ENCODE results near the gene AKNAD1.
"Not testable (repeated sequence)": the region's sequence is repeated elsewhere in the genome, so short reads cannot be mapped to it uniquely, and the experiment has no call there.

The AKNAD1 gene, protein sequence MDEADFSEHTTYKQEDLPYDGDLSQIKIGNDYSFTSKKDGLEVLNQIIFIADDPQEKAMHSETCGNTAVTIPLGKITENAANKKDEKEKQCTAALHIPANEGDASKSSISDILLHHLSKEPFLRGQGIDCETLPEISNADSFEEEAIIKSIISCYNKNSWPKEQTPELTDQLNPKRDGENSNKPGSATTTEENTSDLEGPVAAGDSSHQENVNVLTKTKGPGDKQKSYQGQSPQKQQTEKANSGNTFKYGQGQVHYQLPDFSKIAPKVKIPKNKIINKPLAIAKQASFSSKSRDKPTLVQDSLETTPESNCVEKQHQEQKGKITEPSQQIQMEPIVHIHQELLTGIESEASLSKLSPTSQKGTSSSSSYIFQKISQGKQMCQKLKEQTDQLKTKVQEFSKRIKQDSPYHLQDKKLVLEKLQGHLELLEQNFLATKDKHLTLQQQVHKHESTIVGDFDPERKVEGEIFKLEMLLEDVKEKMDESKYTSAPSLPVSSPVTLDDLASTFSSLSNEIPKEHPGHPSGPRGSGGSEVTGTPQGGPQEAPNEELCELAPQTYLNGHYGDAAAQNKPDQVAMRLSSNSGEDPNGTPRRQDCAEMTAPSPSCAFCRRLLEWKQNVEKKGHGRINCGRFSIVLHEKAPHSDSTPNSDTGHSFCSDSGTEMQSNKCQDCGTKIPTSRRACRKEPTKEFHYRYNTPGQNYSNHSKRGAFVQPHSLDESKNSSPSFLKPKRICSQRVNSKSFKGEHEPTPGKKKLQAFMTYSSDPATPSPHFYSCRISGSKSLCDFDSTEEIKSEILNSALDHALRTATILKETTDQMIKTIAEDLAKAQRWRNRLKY

DNA sequence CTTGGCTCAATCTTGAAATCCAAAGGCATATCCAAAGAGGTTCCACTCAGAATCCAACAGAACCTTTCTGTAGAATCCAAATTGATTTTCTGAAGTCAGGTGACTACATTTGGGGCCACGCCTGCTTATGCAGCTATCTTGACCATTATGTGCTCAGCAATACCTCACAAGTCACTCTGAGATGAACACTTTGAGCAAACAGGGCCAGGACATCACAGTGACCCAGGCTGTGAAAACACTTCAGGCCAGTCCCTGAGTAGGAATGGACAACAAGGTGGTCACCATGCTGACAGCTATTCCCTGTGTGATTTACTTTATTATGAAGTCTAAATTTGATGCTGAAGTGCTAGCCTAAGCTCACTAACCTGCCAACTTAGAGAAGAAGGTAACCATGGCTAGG is at the start of gene AKNAD1:
Gene AKNAD1 (minus strand): TSS at position 101 of the 400 bp plus-strand sequence. CDS start 4,430 bp downstream, outside the sequence.
- Histone ChIP-seq H3K36me3 (ENCODE audit: control insufficient read depth, low read depth, low read length) (no peaks in the 10 kb centered on the region), H3K4me1 (ENCODE audit: control insufficient read depth, low read depth, low read length) (peaks cover 4% of the 10 kb centered on the region), H3K9ac (ENCODE audit: low read length) (no peak within 1 kb of the TSS), H3K27ac (ENCODE audit: low read length) (no peak within 1 kb of the TSS), H3K9me3 (ENCODE audit: control insufficient read depth, low read depth, low read length) (no peaks in the 10 kb centered on the region), H3K4me3 (ENCODE audit: low read length) (no peak within 1 kb of the TSS), H3K27me3 (ENCODE audit: control insufficient read depth, insufficient read depth, low read length) (no peaks in the 10 kb centered on the region)

DNA sequence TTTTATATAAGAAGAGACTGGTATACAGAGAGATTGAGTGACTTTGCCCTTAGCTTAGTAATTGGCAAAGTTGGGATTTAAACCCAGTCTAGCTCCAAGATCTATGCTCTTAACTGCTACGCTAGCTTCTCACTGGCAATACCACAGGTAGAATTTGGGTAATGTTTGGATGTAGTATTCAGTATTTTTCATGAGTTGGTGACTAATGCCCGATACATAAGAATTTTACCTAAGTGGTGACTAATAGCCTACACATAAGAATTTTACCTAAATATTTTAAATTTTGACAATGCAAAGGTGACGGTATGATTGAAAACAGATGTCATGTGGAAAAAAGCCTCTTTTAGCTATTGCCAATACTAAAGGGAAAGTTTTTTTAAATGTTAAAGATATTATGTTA is 44.2 kb upstream of the AKNAD1 start:
- Histone ChIP-seq H3K9ac (ENCODE audit: low read length) (no peak overlapping the region), H3K36me3 (ENCODE audit: control insufficient read depth, low read depth, low read length) (peaks cover 3% of the 10 kb centered on the region), H3K27ac (ENCODE audit: low read length) (no peak overlapping the region), H3K9me3 (ENCODE audit: control insufficient read depth, low read depth, low read length) (no peaks in the 10 kb centered on the region), H3K27me3 (ENCODE audit: control insufficient read depth, insufficient read depth, low read length) (no peaks in the 10 kb centered on the region), H3K4me1 (ENCODE audit: control insufficient read depth, low read depth, low read length) (peaks cover 4% of the 10 kb centered on the region), H3K4me3 (ENCODE audit: low read length) (no peak overlapping the region)

DNA sequence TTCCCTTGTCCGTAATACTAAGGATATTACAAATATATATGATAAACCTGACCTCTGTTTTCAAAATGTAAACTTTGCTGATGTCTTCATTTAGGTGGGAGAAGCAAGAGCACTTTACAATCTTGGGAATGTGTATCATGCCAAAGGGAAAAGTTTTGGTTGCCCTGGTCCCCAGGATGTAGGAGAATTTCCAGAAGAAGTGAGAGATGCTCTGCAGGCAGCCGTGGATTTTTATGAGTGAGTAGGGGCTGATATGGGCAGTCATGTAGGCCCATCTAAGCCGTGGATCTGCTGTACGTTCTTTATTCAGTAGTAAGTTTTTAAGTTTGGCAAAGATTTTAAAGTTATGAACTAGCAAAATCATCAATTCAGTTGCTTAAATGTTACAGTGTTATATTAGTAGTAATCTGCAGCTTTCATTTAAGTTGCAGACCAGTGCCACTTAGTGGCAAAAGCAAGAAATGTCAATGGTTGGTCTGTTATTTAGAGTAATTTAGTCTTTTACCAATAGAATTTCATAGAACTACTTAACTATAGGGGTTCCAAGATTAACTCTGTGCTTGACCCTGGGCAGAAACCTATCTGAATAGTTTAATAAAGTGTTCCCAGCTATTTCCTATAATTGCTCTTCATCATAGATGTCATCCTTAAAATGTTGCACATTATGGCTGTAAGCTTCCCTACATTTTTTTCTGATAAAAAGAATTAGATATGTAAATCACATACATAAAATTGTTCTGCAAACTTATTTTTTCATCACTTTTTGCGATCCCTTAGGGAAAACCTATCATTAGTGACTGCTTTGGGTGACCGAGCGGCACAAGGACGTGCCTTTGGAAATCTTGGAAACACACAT is 41.2 kb upstream of the AKNAD1 start:
- Histone ChIP-seq H3K4me3 (ENCODE audit: low read length) (no peak overlapping the region), H3K9ac (ENCODE audit: low read length) (no peak overlapping the region), H3K27ac (ENCODE audit: low read length) (no peak overlapping the region), H3K36me3 (ENCODE audit: control insufficient read depth, low read depth, low read length) (peaks cover 3% of the 10 kb centered on the region), H3K27me3 (ENCODE audit: control insufficient read depth, insufficient read depth, low read length) (no peaks in the 10 kb centered on the region), H3K4me1 (ENCODE audit: control insufficient read depth, low read depth, low read length) (peaks cover 4% of the 10 kb centered on the region), H3K9me3 (ENCODE audit: control insufficient read depth, low read depth, low read length) (no peaks in the 10 kb centered on the region)

DNA sequence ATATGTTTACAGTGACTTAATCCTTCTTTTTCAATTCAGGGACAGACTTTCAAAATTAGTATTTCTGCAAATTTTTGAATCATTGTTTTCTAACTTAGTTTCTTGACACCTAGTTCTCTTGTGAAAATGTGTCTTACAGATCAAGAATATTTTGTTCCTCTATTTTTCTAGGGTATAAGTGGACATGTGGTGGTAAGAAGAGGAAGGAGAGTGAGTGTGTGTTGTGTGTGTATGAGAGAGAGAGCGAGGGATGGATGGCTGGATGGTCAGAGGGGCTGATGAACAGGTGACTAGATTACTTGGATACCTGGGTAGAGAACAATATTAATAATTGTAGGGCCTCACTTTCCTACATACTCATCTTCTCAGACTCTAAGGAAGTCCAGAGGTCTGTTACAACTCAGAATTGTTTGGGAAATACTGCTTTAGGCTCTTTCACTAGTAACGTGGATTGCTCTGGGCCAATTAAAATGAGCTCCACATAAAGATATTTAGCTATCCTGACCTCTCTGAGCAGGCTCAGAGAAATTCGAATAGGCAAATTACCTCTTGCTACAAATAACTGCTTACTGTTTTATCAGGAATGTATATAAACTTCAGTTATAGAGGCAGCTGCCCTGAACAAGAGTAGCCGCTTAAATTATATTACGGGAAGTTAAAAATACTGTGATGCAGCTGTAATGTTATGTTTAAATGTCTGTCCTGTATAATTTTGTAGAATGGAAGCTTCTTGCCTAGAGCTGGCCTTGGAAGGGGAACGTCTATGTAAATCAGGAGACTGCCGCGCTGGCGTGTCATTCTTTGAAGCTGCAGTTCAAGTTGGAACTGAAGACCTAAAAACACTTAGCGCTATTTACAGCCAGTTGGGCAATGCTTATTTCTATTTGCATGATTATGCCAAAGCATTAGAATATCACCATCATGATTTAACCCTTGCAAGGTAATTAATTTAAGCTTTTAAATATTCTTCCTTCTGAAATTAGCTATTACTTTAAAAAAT is 39.6 kb upstream of the AKNAD1 start:
- Histone ChIP-seq H3K36me3 (ENCODE audit: control insufficient read depth, low read depth, low read length) (peaks cover 3% of the 10 kb centered on the region), H3K9ac (ENCODE audit: low read length) (no peak overlapping the region), H3K9me3 (ENCODE audit: control insufficient read depth, low read depth, low read length) (no peaks in the 10 kb centered on the region), H3K27me3 (ENCODE audit: control insufficient read depth, insufficient read depth, low read length) (no peaks in the 10 kb centered on the region), H3K4me1 (ENCODE audit: control insufficient read depth, low read depth, low read length) (peaks cover 4% of the 10 kb centered on the region), H3K4me3 (ENCODE audit: low read length) (no peak overlapping the region), H3K27ac (ENCODE audit: low read length) (no peak overlapping the region)

DNA sequence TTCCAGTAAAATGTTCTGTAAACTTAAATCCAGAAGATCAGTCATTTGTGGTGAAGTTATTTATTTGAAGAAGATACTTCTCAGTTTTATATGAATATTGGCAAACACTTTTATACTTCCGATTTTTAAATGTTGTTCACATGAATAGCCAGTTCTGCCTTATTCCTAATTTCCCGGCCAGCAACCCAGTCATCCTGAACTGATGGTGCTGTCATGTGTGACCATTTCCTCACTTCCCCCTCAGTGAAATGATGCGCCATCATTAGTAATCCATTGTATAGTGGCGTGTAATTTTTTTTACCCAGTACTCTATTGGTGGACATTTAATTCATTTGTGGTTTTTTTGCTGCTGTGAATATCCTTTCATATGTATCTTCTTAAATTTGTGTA is 36.2 kb upstream of the AKNAD1 start:
- no peaks in the 10 kb centered on the region for H3K36me3 ChIP-seq (ENCODE audit: control insufficient read depth, low read depth, low read length)
- no peak overlapping the region for H3K27ac ChIP-seq (ENCODE audit: low read length)
- H3K9me3 ChIP-seq (ENCODE audit: control insufficient read depth, low read depth, low read length) = no peaks in the 10 kb centered on the region
- peaks cover 10% of the 10 kb centered on the region for H3K4me1 ChIP-seq (ENCODE audit: control insufficient read depth, low read depth, low read length)
- H3K9ac ChIP-seq (ENCODE audit: low read length) = no peak overlapping the region
- H3K4me3 ChIP-seq (ENCODE audit: low read length) = no peak overlapping the region
- H3K27me3 ChIP-seq (ENCODE audit: control insufficient read depth, insufficient read depth, low read length) = no peaks in the 10 kb centered on the region

DNA sequence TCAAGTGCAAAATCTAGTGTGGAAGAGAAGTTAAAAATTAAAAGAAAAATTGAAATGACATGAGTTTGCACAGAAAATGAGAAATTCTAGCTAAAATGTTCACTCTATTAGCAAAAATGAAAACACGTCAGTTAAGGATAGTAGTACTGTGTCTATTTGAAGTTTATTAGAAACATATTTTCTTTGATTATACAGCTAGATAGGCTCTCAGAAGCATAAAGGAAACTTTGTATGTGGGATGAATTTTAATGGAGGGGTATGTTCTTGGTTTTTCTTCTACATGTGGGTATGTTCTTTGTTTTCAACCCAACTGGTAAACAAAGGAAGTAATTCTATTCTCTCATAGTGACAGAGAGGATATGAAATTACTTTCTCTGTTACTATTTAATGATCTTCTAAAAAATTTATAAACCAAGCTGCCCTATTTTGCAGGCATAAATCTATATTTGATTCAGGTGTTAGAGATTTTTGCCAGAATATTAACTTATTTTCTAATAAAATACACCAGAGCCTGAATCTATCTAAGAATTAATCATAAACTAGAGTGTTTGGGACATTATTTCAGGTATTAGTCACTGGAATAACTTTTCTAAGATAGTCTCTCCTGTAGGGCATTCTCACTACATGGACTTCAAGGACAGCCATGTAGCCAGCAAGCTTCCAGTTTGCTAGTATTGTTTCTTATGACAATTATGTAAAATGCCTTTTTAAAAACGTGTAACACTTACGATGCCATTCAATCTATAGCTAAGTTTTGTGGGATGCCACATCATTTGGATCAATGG is 35.7 kb upstream of the AKNAD1 start:
- no peaks in the 10 kb centered on the region for H3K9me3 ChIP-seq (ENCODE audit: control insufficient read depth, low read depth, low read length)
- H3K36me3 ChIP-seq (ENCODE audit: control insufficient read depth, low read depth, low read length) = no peaks in the 10 kb centered on the region
- no peak overlapping the region for H3K27ac ChIP-seq (ENCODE audit: low read length)
- no peak overlapping the region for H3K4me3 ChIP-seq (ENCODE audit: low read length)
- H3K27me3 ChIP-seq (ENCODE audit: control insufficient read depth, insufficient read depth, low read length) = no peaks in the 10 kb centered on the region
- no peak overlapping the region for H3K9ac ChIP-seq (ENCODE audit: low read length)
- H3K4me1 ChIP-seq (ENCODE audit: control insufficient read depth, low read depth, low read length) = peaks cover 10% of the 10 kb centered on the region

DNA sequence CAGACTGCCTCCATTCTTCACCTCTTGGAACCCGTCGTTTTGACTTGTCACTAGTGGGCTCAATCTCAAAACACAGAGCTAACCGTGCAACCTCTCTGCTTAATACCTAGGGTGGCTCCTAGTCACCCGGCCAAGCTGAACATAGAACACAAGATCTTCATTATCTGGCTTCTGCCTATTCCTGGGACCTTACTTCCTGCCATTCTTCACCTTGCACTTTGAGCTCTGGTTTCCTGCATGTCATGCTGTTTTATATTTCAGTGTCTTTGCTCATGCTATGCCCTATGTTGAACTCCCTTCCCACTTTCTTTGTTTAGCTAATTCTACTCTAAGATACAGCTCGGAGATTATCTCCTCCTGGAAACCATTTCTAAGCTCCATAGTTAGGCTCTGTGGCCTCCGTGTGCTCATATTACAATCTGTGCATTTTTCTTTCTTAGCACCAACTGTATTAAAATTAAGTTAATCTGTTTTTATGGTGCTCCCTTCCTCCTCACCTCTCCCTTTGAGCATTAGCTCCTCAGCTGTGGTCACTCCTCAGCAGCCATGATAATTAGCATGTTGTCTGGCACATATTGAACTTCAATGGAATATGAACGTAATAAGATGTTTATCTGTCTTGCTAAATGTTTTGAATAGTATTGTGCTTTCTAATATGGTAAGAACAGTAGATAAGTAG is 33.0 kb upstream of the AKNAD1 start:
- no peak overlapping the region for H3K9ac ChIP-seq (ENCODE audit: low read length)
- H3K27ac ChIP-seq (ENCODE audit: low read length) = no peak overlapping the region

DNA sequence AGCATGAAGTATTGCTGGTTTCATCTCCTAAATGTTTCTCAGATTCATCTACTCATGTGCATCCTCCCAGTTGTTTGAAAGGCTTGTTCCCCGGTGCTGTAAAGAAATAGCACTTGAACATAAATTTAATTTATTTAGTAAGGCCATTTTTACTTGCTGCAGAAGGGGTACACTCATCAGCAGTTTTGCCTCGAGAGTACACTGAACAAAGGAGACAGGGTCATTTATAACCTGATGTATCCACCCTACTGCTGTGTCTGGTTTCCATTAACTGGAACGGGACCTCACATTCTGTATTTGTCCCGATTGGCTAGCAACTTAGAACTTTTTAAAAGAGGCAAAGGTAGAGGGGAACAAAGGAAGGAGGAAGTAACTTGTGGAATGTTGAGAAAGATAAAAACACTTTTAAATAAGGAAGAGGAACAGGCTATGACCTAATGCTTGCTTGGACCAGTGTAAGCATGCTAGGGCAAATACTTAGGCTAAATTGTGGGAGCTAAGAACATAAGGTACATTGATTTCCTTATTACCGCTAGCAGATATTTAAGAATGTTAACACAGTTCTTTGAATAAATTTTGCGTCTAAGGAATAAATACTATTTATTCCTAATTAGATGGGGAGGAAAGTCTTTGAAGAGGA is 32.2 kb upstream of the AKNAD1 start:
- H3K9me3 ChIP-seq (ENCODE audit: control insufficient read depth, low read depth, low read length); H3K27ac ChIP-seq (ENCODE audit: low read length); H3K4me3 ChIP-seq (ENCODE audit: low read length); H3K27me3 ChIP-seq (ENCODE audit: control insufficient read depth, insufficient read depth, low read length); H3K36me3 ChIP-seq (ENCODE audit: control insufficient read depth, low read depth, low read length); H3K4me1 ChIP-seq (ENCODE audit: control insufficient read depth, low read depth, low read length); H3K9ac ChIP-seq (ENCODE audit: low read length): not testable (repeated sequence)

More for the DNA sequence above, 33.0 kb upstream of the AKNAD1 start:
- H3K36me3 ChIP-seq (ENCODE audit: control insufficient read depth, low read depth, low read length) = no peaks in the 10 kb centered on the region
- H3K9me3 ChIP-seq (ENCODE audit: control insufficient read depth, low read depth, low read length) = no peaks in the 10 kb centered on the region
- peaks cover 6% of the 10 kb centered on the region for H3K4me1 ChIP-seq (ENCODE audit: control insufficient read depth, low read depth, low read length)
- H3K27me3 ChIP-seq (ENCODE audit: control insufficient read depth, insufficient read depth, low read length) = no peaks in the 10 kb centered on the region
- no peak overlapping the region for H3K4me3 ChIP-seq (ENCODE audit: low read length)

DNA sequence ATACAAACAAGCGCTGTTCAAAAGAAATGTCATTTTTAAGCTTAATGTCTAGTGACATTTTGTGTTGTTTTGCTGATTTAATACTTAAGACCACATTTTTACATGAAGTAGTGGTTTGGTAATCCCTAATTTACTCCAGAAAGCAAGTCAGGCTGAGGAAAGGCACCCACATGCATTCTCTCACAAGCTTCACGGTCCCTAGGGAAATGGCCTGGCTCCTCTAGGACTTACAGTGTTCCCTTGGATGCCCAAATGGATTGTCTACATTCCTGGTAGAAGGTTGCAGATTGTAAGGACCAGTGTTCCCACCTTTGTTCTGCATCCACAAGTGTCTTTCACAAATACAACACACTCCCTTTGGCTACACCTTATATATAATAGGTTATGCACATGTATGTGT is 29.4 kb upstream of the AKNAD1 start:
- H3K9ac ChIP-seq (ENCODE audit: low read length) = no peak overlapping the region
- H3K27ac ChIP-seq (ENCODE audit: low read length) = no peak overlapping the region
- H3K36me3 ChIP-seq (ENCODE audit: control insufficient read depth, low read depth, low read length) = no peaks in the 10 kb centered on the region
- no peaks in the 10 kb centered on the region for H3K27me3 ChIP-seq (ENCODE audit: control insufficient read depth, insufficient read depth, low read length)
- H3K9me3 ChIP-seq (ENCODE audit: control insufficient read depth, low read depth, low read length) = no peaks in the 10 kb centered on the region
- peaks cover 6% of the 10 kb centered on the region for H3K4me1 ChIP-seq (ENCODE audit: control insufficient read depth, low read depth, low read length)
- H3K4me3 ChIP-seq (ENCODE audit: low read length) = no peak overlapping the region
